T-helper 1 cell (primary cell): Measurements from ENCODE around the gene H6PD.

ENCODE experiments used
- DNase-seq, 5 donors: peaks; one replicate each; pipeline ENCODE4 v3.0.0-alpha.2; 2012 to 2020

The H6PD gene

GRCh38 chr1:9257851-9258250 lies 23.3 kb downstream of the H6PD start:
- no peak for DNase-seq

GRCh38 chr1:9258629-9259028 lies 24.1 kb downstream of the H6PD start:
- no peak for DNase-seq

DNA sequence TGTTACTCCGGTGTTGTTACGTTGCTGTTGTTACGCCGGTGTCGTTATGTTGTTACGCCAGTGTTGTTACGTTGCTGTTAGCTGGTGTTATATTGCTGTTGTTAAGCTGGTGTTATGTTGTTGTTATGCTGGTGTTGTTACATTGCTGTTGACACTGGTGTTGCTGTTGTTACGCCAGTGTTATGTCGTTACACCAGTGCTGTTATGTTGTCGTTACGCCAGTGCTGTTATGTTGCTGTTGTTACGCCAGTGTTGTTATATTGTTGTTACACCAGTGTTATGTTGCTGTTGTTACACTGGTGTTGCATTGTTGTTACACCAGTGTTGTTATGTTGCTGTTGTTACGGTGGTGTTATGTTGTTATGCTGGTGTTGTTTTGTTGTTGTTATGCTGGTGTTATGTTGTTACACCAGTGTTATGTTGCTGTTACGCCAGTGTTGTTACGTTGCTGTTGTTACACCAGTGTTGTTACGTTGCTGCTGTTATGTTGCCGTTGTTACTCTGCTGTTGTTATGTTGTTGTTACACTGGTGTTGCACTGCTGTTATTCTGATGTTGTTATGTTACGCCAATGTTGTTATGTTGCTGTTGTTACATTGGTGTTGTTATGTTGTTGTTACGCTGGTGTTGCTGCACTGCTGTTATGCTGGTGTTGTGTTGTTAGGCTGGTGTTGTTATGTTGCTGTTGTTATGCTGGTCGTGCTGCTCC lies 25.6 kb downstream of the H6PD start:
- DNase-seq: no peak

GRCh38 chr1:9261496-9261895 lies 26.9 kb downstream of the H6PD start:
- DNase-seq: no peak

- DNase-seq: no peak
Observed at GRCh38 chr1:9262096-9262986, 27.8 kb downstream of the H6PD start.

GRCh38 chr1:9263276-9263855 lies 28.8 kb downstream of the H6PD start:
- no peak for DNase-seq

DNA sequence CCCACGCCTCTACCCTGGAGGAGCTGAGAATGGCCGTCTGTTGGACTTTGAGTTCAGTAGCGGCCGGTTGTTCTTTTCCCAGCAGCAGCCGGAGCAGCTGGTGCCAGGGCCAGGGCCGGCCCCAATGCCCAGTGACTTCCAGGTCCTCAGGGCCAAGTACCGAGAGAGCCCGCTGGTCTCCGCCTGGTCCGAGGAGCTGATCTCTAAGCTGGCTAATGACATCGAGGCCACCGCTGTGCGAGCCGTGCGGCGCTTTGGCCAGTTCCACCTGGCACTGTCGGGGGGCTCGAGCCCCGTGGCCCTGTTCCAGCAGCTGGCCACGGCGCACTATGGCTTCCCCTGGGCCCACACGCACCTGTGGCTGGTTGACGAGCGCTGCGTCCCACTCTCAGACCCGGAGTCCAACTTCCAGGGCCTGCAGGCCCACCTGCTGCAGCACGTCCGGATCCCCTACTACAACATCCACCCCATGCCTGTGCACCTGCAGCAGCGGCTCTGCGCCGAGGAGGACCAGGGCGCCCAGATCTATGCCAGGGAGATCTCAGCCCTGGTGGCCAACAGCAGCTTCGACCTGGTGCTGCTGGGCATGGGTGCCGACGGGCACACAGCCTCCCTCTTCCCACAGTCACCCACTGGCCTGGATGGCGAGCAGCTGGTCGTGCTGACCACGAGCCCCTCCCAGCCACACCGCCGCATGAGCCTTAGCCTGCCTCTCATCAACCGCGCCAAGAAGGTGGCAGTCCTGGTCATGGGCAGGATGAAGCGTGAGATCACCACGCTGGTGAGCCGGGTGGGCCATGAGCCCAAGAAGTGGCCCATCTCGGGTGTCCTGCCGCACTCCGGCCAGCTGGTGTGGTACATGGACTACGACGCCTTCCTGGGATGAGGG lies 29.7 kb downstream of the H6PD start:
- DNase-seq: no peak

DNA sequence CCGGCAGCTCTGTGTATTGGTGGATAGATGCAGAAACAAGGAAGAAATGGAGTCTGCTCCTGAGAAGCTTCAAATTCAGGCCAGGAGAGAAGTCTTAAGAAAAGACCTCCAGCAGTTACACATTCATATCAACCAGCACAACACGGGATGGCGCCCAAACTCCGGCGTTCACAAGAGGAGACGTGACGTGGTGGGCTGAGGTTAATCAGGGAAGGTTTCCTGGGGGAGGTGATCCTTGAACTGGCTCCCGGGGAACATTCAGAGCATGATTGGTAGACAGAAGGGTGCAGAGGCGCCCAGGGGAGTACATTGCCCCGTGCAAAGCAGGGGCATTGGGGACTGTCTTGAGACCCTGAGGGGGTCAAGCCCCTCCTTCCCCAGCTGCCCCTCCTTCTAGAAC lies 30.5 kb downstream of the H6PD start:
- no peak for DNase-seq

GRCh38 chr1:9265968-9266367 lies 31.4 kb downstream of the H6PD start:
- no peak for DNase-seq

DNA sequence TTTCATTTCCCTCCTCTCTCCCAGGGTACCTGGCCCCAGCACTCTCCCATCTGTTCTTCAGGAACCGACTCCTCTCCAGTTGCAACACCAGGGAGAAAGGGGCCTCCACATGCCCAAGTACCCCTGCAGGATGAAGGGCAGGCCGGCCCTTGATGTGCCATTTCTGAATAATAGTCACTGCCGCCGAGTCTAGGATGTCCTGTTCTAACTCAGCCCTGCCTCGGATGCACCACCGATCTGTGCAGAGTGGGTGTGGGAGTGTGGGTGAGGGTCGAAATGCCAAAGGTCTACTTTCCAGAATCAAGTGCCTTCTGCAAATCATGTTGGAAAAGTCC lies 32.7 kb downstream of the H6PD start:
- no peak for DNase-seq

GRCh38 chr1:9267827-9268581 lies 33.4 kb downstream of the H6PD start:
- no peak for DNase-seq

DNA sequence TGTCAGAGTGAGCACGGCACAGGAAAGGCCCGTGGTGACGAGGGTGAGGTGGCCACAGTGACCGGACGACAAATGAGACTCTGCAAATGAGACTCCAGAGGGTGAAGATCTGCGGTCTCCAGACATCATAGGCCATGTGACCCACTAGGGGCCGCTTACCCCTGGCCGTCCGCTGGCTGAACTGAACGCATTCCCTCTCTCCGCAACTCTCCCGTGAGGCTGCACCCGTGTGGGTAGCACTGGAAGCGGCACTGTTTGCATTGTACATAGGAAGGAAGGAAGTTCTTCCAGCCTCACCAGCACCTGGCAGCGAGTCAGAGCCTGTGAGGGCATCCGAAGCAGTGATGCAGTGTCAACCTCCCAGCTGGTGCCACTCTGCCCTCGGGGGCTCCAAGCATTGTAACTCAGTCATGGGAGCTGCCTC lies 34.5 kb downstream of the H6PD start:
- DNase-seq: no peak

DNA sequence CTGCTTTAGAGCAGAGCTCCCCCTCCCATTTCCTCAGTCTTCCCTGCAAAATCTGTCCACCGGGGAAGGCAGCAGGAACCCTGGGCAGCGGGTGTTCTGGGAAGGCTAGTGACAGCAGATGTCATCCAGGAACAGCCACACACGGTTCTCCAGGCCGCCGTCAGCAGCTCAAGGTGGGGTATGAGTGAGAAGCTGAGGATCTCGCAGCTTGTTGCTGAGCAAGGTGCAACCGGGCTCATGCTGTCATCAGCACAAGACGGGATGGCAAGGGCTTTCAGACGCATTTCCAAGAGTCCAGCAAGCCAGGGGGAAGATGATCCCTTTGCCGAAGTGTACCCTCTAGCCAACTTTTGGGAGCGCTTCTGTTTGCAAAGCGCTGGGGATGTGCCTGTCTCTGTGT lies 35.1 kb downstream of the H6PD start:
- DNase-seq: no peak

DNA sequence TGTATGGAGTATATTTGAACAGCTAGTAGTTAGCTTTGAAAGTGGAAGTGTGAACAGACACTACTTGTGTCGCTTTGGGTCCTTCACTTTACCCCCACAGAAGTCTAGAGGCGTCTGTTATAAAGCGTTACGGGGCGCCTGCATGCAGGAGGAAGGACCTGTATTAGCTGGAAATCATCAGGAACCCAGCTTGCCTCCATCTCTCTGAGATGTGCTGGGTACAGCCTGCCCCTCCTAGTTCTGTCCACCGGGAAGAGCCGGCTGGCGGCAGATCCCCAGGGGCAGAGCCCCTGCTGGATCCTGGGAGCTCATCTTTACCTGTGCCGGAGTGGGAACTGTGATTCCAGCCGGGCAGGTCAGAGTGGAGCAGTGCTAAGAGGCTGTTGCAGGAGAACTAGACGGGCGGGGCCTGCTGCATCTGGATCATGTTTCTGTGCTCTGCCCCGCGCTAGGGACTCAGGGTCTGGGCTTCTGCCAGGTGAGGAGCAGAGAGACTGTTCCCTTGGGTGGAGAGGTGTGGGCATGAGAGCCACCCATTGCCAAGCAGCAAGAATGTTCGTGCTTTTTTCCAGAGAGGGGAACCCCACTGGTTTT lies 35.8 kb downstream of the H6PD start:
- DNase-seq: no peak

GRCh38 chr1:9271283-9271682 lies 36.7 kb downstream of the H6PD start:
- DNase-seq: no peak

GRCh38 chr1:9271861-9272595 lies 37.5 kb downstream of the H6PD start:
- no peak for DNase-seq

GRCh38 chr1:9273177-9273576 lies 38.6 kb downstream of the H6PD start:
- DNase-seq: no peak

DNA sequence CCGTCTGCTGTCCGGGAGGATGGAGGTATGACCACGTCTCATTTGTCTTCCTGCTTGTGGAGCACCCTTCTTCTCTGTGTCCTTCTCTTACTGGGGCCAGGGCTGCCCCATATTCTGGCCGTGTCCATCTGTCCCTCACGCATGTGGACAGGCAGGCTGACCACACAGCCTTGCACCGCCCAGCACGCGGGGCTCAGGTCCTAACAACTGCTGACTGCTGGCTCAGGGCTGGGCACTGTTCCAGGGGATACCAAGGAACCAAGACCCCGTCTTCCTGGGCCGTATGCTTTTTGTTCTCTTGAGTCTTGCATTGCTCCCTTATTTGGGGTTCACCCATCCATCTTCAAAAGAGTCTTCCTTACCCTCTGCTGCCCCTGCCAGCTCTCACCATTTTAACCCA lies 40.6 kb downstream of the H6PD start:
- no peak for DNase-seq

DNA sequence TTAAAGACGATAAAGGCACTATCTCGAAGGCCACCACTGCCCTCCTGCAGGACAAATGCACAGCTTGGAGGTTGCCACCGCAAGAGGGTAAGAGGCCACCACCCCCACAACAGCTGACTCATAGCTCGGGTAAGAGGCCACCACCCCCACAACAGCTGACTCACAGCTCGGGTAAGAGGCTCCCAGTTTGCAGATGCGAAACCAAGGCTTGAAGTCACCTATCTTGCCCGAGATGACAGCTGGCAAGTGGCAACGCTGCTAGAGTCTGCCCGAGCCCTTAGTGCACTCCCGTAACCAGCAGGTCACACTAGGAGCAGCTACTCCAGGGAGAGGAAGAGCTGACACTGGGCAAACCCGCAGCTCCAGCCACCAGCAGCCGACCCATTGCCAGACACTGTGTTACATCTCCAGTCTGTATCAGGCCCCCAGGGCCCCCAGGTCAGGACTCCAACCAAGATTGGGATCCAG lies 41.0 kb downstream of the H6PD start:
- DNase-seq: peak in 1 of 5 donors; percentile 94

DNA sequence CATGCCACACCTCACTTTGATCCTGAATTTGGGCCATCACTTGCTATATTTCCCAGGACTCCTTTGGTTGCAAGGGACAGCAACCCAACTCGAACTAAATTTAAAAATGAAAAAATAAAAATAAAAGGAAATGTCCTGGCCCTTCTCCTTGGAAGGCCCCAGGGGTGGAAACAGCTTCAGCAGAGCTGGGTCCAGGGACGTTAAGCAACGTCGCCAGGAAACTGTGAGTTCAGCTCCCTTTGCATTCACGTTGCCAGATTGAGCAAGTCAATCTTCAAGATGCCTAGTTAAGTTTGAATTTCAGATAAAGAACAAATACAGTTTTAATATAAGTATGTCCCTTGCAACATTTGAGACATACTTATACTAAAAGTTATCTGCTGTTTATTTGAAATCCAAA lies 43.5 kb downstream of the H6PD start:
- no peak for DNase-seq
